Measurements from ENCODE around the gene SACM1L.
"Not testable (repeated sequence)": the region's sequence is repeated elsewhere in the genome, so short reads cannot be mapped to it uniquely, and the experiment has no call there.

Gene SACM1L

GRCh38 chr3:45693941-45694521, 4.8 kb downstream of the SACM1L start:
- DNase-seq: no peak

- not testable (repeated sequence) for DNase-seq
Observed at GRCh38 chr3:45695166-45695565, 6.0 kb downstream of the SACM1L start.

GRCh38 chr3:45700570-45701073, 11.4 kb downstream of the SACM1L start:
- no peak for DNase-seq

GRCh38 chr3:45701172-45701867, 12.1 kb downstream of the SACM1L start:
- no peak for DNase-seq

GRCh38 chr3:45704301-45704943, 15.2 kb downstream of the SACM1L start:
- no peak for DNase-seq

- no peak for DNase-seq
Observed at GRCh38 chr3:45705839-45706808, 16.9 kb downstream of the SACM1L start.

GRCh38 chr3:45711931-45712330, 22.7 kb downstream of the SACM1L start:
- DNase-seq: no peak

- DNase-seq: no peak
Observed at GRCh38 chr3:45712434-45713110, 23.4 kb downstream of the SACM1L start.

GRCh38 chr3:45715945-45716344, 26.7 kb downstream of the SACM1L start:
- DNase-seq: no peak

GRCh38 chr3:45716790-45717336, 27.7 kb downstream of the SACM1L start:
- DNase-seq: no peak

GRCh38 chr3:45719655-45720487, 30.7 kb downstream of the SACM1L start:
- DNase-seq: no peak

GRCh38 chr3:45724911-45725310, 35.7 kb downstream of the SACM1L start:
- DNase-seq: no peak

- no peak for DNase-seq
Observed at GRCh38 chr3:45729614-45730013, 40.4 kb downstream of the SACM1L start.

- no peak for DNase-seq
Observed at GRCh38 chr3:45730409-45731154, 41.4 kb downstream of the SACM1L start.

- DNase-seq: no peak
Observed at GRCh38 chr3:45736707-45737106, 47.5 kb downstream of the SACM1L start.

- no peak for DNase-seq
Observed at GRCh38 chr3:45737234-45737633, 48.0 kb downstream of the SACM1L start.

GRCh38 chr3:45739991-45740390, 50.8 kb downstream of the SACM1L start:
- DNase-seq: no peak

- DNase-seq: no peak
Observed at GRCh38 chr3:45741247-45741646, 52.1 kb downstream of the SACM1L start.

- DNase-seq: no peak
Observed at GRCh38 chr3:45741742-45742460, 52.7 kb downstream of the SACM1L start.

All from NK-92 treated with Interleukin-12 subunit alpha and Interleukin-12 subunit beta, amount 100 ng/mL, for 24 hours (cell line).